Fibroblast of lung (primary cell): Measurements from ENCODE around the gene KIF1B. TPM values are rescaled to one million over a fixed set of nuclear protein-coding genes. Genes with fewer than 3 reads are reported as not detected.
"Not testable (repeated sequence)": the region's sequence is repeated elsewhere in the genome, so short reads cannot be mapped to it uniquely, and the experiment has no call there.

Source experiments
- DNase-seq, 2 donors: peaks; one replicate each; pipeline versions ENCODE4 v3.0.0 to v3.0.0-alpha.2; 2010; ENCODE audit warnings: low read depth in 2 of 2
- H2AFZ ChIP-seq: 2 replicates; pipeline ENCODE4 v1.5.1; 2012; ENCODE audit warnings: low read length, control low read depth, inconsistent platforms
- H3K27ac ChIP-seq: 2 replicates; pipeline ENCODE4 v1.5.1; 2011; ENCODE audit warnings: low read length, control low read depth; ENCODE audit not compliant: insufficient read depth
- H3K27me3 ChIP-seq: 2 replicates; pipeline ENCODE4 v1.5.1; 2011; ENCODE audit warnings: mild to moderate bottlenecking, low read length; ENCODE audit not compliant: control insufficient read depth, insufficient read depth
- H3K36me3 ChIP-seq: 2 replicates; pipeline ENCODE4 v1.5.1; 2011; ENCODE audit warnings: low read length; ENCODE audit not compliant: control insufficient read depth, insufficient read depth
- H3K4me1 ChIP-seq: 2 replicates; pipeline ENCODE4 v1.5.1; 2011; ENCODE audit warnings: low read length; ENCODE audit not compliant: control insufficient read depth, insufficient read depth; ENCODE audit errors: extremely low read depth
- H3K4me2 ChIP-seq: 2 replicates; pipeline ENCODE4 v1.5.1; 2011; ENCODE audit warnings: low read length, control low read depth; ENCODE audit not compliant: insufficient read depth; ENCODE audit errors: extremely low read depth
- H3K4me3 ChIP-seq, 4 experiments: fragments of 200-600 bp in 1 of 4; sonication (generic) in 1 of 4; replicated peaks in 1 of 4; 2 replicates each; pipeline ENCODE4 v1.5.1; 2011 to 2016; ENCODE audit warnings: low read length in 4 of 4, low read depth in 3 of 4, mild to moderate bottlenecking in 3 of 4, control low read depth in 2 of 4, inconsistent platforms in 1 of 4, mixed read lengths in 1 of 4; ENCODE audit not compliant: insufficient read depth in 1 of 4; ENCODE audit errors: control extremely low read depth in 1 of 4
- H3K79me2 ChIP-seq: 2 replicates; pipeline ENCODE4 v1.5.1; 2012; ENCODE audit warnings: mild to moderate bottlenecking, low read length, inconsistent platforms; ENCODE audit not compliant: control insufficient read depth, insufficient read depth
- H3K9ac ChIP-seq: 2 replicates; pipeline ENCODE4 v1.5.1; 2011; ENCODE audit warnings: mild to moderate bottlenecking, low read length, control low read depth; ENCODE audit not compliant: insufficient read depth
- H3K9me3 ChIP-seq: 2 replicates; pipeline ENCODE4 v1.5.1; 2012; ENCODE audit warnings: low read depth, low read length; ENCODE audit not compliant: control insufficient read depth, insufficient read depth
- H4K20me1 ChIP-seq: 2 replicates; pipeline ENCODE4 v1.5.1; 2011; ENCODE audit warnings: low read length; ENCODE audit not compliant: control insufficient read depth, insufficient read depth; ENCODE audit errors: extremely low read depth
- CTCF ChIP-seq, 2 donors: IDR thresholded peaks in 1 of 2; conservative IDR thresholded peaks in 1 of 2; 1 replicate in 1 of 2; 2 replicates in 1 of 2; pipeline ENCODE4 v1.5.1; 2011 to 2012; ENCODE audit warnings: low read length in 2 of 2, control low read depth in 1 of 2, inconsistent platforms in 1 of 2, low read depth in 1 of 2, mild to moderate bottlenecking in 1 of 2
- EZH2 ChIP-seq: IDR thresholded peaks from 2 replicates; pipeline ENCODE4 v1.5.1; 2012; ENCODE audit warnings: low read length, control low read depth, mild to moderate bottlenecking; ENCODE audit errors: missing control alignments
- polyA plus RNA-seq, 2 donors: library from polyadenylated mRNA; depleted of rRNA in 1 of 2; stranded (reverse) in 1 of 2; unstranded in 1 of 2; fragments of >200 nt; gene quantifications; 2 replicates each; pipeline ENCODE4 v1.2.1, GENCODE V29; 2011 to 2012; ENCODE audit warnings: missing spikeins in 1 of 2
- total RNA-seq: library from RNA; depleted of rRNA; stranded (reverse); fragments of >200 nt; gene quantifications from 2 replicates; pipeline ENCODE4 v1.2.1, GENCODE V29; 2014

KIF1B gene
- total and polyA plus RNA-seq, 2 donors (not counting 1 experiment from before 2014, with no cell fraction given) = 23.6 to 34.3 TPM

GRCh38 chr1:10220200-10220599 lies 9.8 kb downstream of the KIF1B start:
- Histone ChIP-seq H3K36me3 (no peaks in the 10 kb centered on the region), H3K27ac (no peak overlapping the region), H3K4me1 (peaks cover 2% of the 10 kb centered on the region), H4K20me1 (peaks cover 2% of the 10 kb centered on the region), H3K79me2 (peaks cover 83% of the 10 kb centered on the region), H3K4me3 (no peak overlapping the region), H3K4me2 (no peak overlapping the region), H3K9ac (no peak overlapping the region), H3K27me3 (no peaks in the 10 kb centered on the region), H2AFZ (no peak overlapping the region), H3K9me3 (no peaks in the 10 kb centered on the region)
- TF ChIP-seq EZH2 = no peak
- TF ChIP-seq CTCF (conservative IDR thresholded peaks at IDR 0.05 in 1 of 2, IDR thresholded peaks at IDR 0.05 in 1 of 2; ENCODE audit: low read depth in 1 of 2, low read length in 2 of 2) = no peak
- DNase-seq = no peak

GRCh38 chr1:10220657-10221056 lies 10.3 kb downstream of the KIF1B start:
- H3K79me2 ChIP-seq = peaks cover 83% of the 10 kb centered on the region
- H3K4me3 ChIP-seq, H3K4me2 ChIP-seq, DNase-seq, H4K20me1 ChIP-seq, H2AFZ ChIP-seq, H3K9me3 ChIP-seq, H3K27ac ChIP-seq, H3K27me3 ChIP-seq, H3K9ac ChIP-seq, H3K4me1 ChIP-seq, H3K36me3 ChIP-seq: not testable (repeated sequence)

- H3K9ac ChIP-seq = no peak overlapping the region
- no peak overlapping the region for H3K4me3 ChIP-seq
- no peaks in the 10 kb centered on the region for H3K36me3 ChIP-seq
- TF ChIP-seq CTCF (conservative IDR thresholded peaks at IDR 0.05 in 1 of 2, IDR thresholded peaks at IDR 0.05 in 1 of 2; ENCODE audit: low read depth in 1 of 2, low read length in 2 of 2) (no peak), EZH2 (no peak)
- no peak overlapping the region for H2AFZ ChIP-seq
- peaks cover under 1% of the 10 kb centered on the region for H3K4me1 ChIP-seq
- peak in 1 of 2 donors; percentile 86 for DNase-seq
- H3K4me2 ChIP-seq = no peak overlapping the region
- no peaks in the 10 kb centered on the region for H3K27me3 ChIP-seq
- H4K20me1 ChIP-seq = peaks cover 2% of the 10 kb centered on the region
- peaks cover 82% of the 10 kb centered on the region for H3K79me2 ChIP-seq
- no peak overlapping the region for H3K27ac ChIP-seq
- H3K9me3 ChIP-seq = no peaks in the 10 kb centered on the region
Measured at GRCh38 chr1:10225573-10225972, 15.2 kb downstream of the KIF1B start.
